Ascending aorta (tissue), 2 donors: ENCODE measurements around the gene ZC3HAV1. TPM values are rescaled to one million over a fixed set of nuclear protein-coding genes. Genes with fewer than 3 reads are reported as not detected.

Experiments
- DNase-seq, 2 donors: peaks; one replicate each; pipeline ENCODE4 v3.0.0-alpha.2; 2019; ENCODE audit warnings: low spot score in 2 of 2
- H3K27ac ChIP-seq, 2 donors: fragments of 200-600 bp; sonication (generic); one replicate each; pipeline ENCODE4 v1.5.1; 2016 to 2017; ENCODE audit warnings: mild to moderate bottlenecking in 1 of 2
- H3K27me3 ChIP-seq: fragments of 200-600 bp; sonication (generic); one replicate; pipeline ENCODE4 v1.5.1; 2017
- H3K36me3 ChIP-seq, 2 donors: fragments of 200-600 bp; sonication (generic); one replicate each; pipeline ENCODE4 v1.5.1; 2016
- H3K4me1 ChIP-seq, 2 donors: fragments of 200-600 bp; sonication (generic); one replicate each; pipeline ENCODE4 v1.5.1; 2016 to 2017; ENCODE audit warnings: mild to moderate bottlenecking in 1 of 2
- H3K4me3 ChIP-seq, 2 donors: fragments of 200-600 bp; sonication (generic); one replicate each; pipeline ENCODE4 v1.5.1; 2016 to 2017; ENCODE audit warnings: mild to moderate bottlenecking in 1 of 2
- H3K9me3 ChIP-seq, 2 donors: fragments of 200-600 bp; sonication (generic); one replicate each; pipeline ENCODE4 v1.5.1; 2016
- CTCF ChIP-seq, 3 experiments: fragments of 200-600 bp in 2 of 3; fragments of 450-650 bp in 1 of 3; sonication (generic) in 2 of 3; IDR thresholded peaks; one replicate each; pipeline ENCODE4 v1.5.1; 2016 to 2019; ENCODE audit warnings: antibody characterized with exemption in 3 of 3, mild to moderate bottlenecking in 1 of 3, moderate library complexity in 1 of 3
- intact Hi-C: fragments of 100-400 bp; cut with DNase I; formaldehyde crosslinking; loops from one replicate; pipeline ENCODE4 v1.15.1; 2023
- total RNA-seq: library from RNA; depleted of rRNA; stranded (reverse); fragments of >200 nt; gene quantifications from one replicate; pipeline ENCODE4 v1.1.0, GENCODE V29; 2016

The ZC3HAV1 gene
- total RNA-seq, 1 donor from 2014 or later: 25.0 TPM

DNA sequence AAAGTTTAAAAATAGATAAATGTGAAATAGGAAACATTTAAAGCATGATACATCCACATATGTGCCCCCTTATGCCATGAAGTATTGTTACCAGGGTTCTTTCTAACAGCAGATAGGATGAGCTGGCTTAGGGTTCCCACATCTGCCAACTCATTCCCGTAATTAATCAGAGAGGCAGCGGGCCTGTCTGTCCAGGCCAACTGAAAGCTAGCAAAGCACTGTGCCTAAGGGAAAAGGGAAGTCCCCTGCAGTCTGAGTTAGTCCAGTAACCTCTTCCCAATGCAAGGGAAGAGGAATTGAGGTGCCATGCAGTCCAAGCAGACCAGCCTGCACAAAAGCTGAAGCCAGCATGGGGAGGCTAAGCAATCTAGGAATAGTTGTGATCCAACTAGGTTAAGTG lies 55.4 kb downstream of the ZC3HAV1 start:
- Histone ChIP-seq H3K36me3 (peaks cover 40 to 63% of the 10 kb centered on the region in 2 donors), H3K27me3 (no peaks in the 10 kb centered on the region), H3K27ac (no peak overlapping the region), H3K9me3 (no peaks in the 10 kb centered on the region), H3K4me1 (no peaks in the 10 kb centered on the region), H3K4me3 (no peak overlapping the region)
- no peak for DNase-seq
- no peak for TF ChIP-seq CTCF (IDR thresholded peaks at IDR 0.05)
- intact Hi-C loops: no loop called here

- H3K36me3 ChIP-seq: peaks cover 49 to 73% of the 10 kb centered on the region in 2 donors
- no peaks in the 10 kb centered on the region for H3K4me1 ChIP-seq
- intact Hi-C loops: no loop called here
Measured at GRCh38 chr7:139051655-139052054, 57.9 kb downstream of the ZC3HAV1 start.

DNA sequence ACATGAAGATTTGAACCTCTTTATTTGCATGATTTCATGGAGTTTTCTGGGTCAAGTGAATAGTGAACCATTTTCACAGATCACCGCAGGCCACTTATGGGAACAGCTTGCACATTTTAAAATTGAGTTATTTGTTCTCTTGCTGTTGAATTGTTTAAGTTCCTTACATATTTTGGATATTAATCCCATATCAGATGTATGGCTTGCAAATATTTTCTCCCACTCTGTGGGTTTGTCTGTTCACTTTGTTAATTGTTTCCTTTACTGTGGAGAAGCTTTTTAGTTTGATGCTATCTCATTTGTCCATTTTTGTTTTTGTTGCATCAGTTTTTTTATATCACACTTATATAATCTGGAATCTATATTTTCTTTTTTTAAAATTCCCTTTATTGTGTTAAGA lies 59.6 kb downstream of the ZC3HAV1 start:
- Histone ChIP-seq H3K36me3 (peaks cover 53 to 80% of the 10 kb centered on the region in 2 donors), H3K27ac (no peak overlapping the region), H3K9me3 (no peaks in the 10 kb centered on the region), H3K4me1 (no peaks in the 10 kb centered on the region), H3K4me3 (no peak overlapping the region), H3K27me3 (no peaks in the 10 kb centered on the region)
- no peak for DNase-seq
- no peak for TF ChIP-seq CTCF (IDR thresholded peaks at IDR 0.05)
- intact Hi-C loops: no loop called here

More at GRCh38 chr7:139051655-139052054, 57.9 kb downstream of the ZC3HAV1 start:
- no peak for TF ChIP-seq CTCF (IDR thresholded peaks at IDR 0.05)
- no peak overlapping the region for H3K27ac ChIP-seq
- no peaks in the 10 kb centered on the region for H3K9me3 ChIP-seq
- no peak overlapping the region for H3K4me3 ChIP-seq
- H3K27me3 ChIP-seq: no peaks in the 10 kb centered on the region
- DNase-seq: no peak

- intact Hi-C loops: no loop called here
Measured at GRCh38 chr7:139049111-139049510, 60.4 kb downstream of the ZC3HAV1 start.

DNA sequence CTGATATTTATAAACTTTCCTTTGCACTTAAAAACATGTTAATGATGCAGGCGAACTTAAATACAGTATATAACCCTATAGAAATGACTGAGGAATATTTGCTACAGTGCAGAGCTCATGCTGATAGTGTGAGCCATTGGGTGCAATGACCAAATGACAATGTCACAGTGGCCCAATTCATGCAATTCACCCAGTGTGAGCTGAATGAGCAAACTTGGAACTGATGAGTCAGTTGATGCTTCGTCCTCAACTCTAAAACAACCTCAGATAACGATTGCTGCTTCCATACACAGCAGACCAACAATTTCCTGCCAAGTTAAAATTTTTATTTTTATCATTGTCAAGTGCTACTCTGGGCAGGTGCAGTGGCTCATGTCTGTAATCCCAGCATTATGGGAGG lies 61.5 kb downstream of the ZC3HAV1 start:
- no peaks in the 10 kb centered on the region for H3K4me1 ChIP-seq
- no peak for TF ChIP-seq CTCF (IDR thresholded peaks at IDR 0.05)
- no peak overlapping the region for H3K27ac ChIP-seq
- no peak for DNase-seq
- H3K4me3 ChIP-seq: no peak overlapping the region
- H3K9me3 ChIP-seq: no peaks in the 10 kb centered on the region
- no peaks in the 10 kb centered on the region for H3K27me3 ChIP-seq
- intact Hi-C loops: no loop called here
- peaks cover 45 to 62% of the 10 kb centered on the region in 2 donors for H3K36me3 ChIP-seq

More at GRCh38 chr7:139049111-139049510, 60.4 kb downstream of the ZC3HAV1 start:
- Histone ChIP-seq H3K4me3 (no peak overlapping the region), H3K9me3 (no peaks in the 10 kb centered on the region), H3K4me1 (no peaks in the 10 kb centered on the region), H3K36me3 (peaks cover 51 to 72% of the 10 kb centered on the region in 2 donors), H3K27me3 (no peaks in the 10 kb centered on the region), H3K27ac (no peak overlapping the region)
- DNase-seq: no peak
- TF ChIP-seq CTCF (IDR thresholded peaks at IDR 0.05): no peak

GRCh38 chr7:139046143-139046542 lies 63.4 kb downstream of the ZC3HAV1 start:
- Histone ChIP-seq H3K27me3 (no peaks in the 10 kb centered on the region), H3K4me1 (no peaks in the 10 kb centered on the region), H3K4me3 (no peak overlapping the region), H3K36me3 (peaks cover 30 to 46% of the 10 kb centered on the region in 2 donors), H3K27ac (no peak overlapping the region), H3K9me3 (no peaks in the 10 kb centered on the region)
- no peak for DNase-seq
- intact Hi-C loops: no loop called here
- no peak for TF ChIP-seq CTCF (IDR thresholded peaks at IDR 0.05)
